HCT116 (cell line): Measurements from ENCODE around the gene IFT122. TPM values are rescaled to one million over a fixed set of nuclear protein-coding genes. Genes with fewer than 3 reads are reported as not detected.

Experiments
- ATAC-seq: fragments of 200-7000 bp; cut with Tn5 transposase; 2 replicates; pipeline ENCODE4 v1.9.1; 2020; ENCODE audit warnings: mild to moderate bottlenecking, moderate library complexity
- BruUV-seq: library from RNA; stranded (reverse); fragments of 400-500 nt; replicated peaks from 2 replicates; lab custom pipeline; 2021; lab: Mats Ljungman, UMichigan
- CTCF ChIA-PET: fragments of 300-600 bp; sonication (Branson Sonifier 250); formaldehyde crosslinking; loops from one replicate; lab custom pipeline; 2021; ENCODE audit warnings: antibody characterized with exemption; lab: Charles Lee
- POLR2A ChIA-PET: fragments of 300-600, 350-600 bp; sonication (Branson Sonifier 250); formaldehyde crosslinking; loops from one replicate; lab custom pipeline; 2021; ENCODE audit warnings: antibody characterized with exemption; lab: Charles Lee
- RAD21 ChIA-PET, 2 experiments: fragments of 300-600 bp; sonication (Branson Sonifier 250); formaldehyde crosslinking; loops; one replicate each; lab custom pipeline; 2023; ENCODE audit warnings: low total read pairs in 2 of 2; ENCODE audit not compliant: uncharacterized antibody in 2 of 2, unreplicated experiment in 2 of 2, low non-redundant PET in 1 of 2; lab: Charles Lee
- DNase-seq: peaks from one replicate; pipeline ENCODE4 v3.0.0-alpha.2; 2010; ENCODE audit warnings: low read depth, low spot score
- H2AFZ ChIP-seq: fragments of 200-600 bp; shearing (Covaris generic), sonication (generic); 2 replicates; pipeline ENCODE4 v1.6.1; 2017; ENCODE audit warnings: low read depth, mixed run types, mixed read lengths, antibody characterized with exemption, low read length; ENCODE audit not compliant: poor library complexity, severe bottlenecking
- H3K27ac ChIP-seq: 2 replicates; pipeline ENCODE4 v1.5.1; 2012; ENCODE audit warnings: low read depth, low read length
- H3K27me3 ChIP-seq: fragments of 200-600 bp; sonication (generic); 2 replicates; pipeline ENCODE4 v1.6.1; 2016; ENCODE audit warnings: mixed run types, low read length, mixed read lengths; ENCODE audit not compliant: insufficient read depth
- H3K36me3 ChIP-seq, 2 experiments: fragments of 200-500 bp in 1 of 2; fragments of 200-600 bp in 1 of 2; sonication (Bioruptor generic) in 1 of 2; sonication (generic) in 1 of 2; 2 replicates each; pipeline versions ENCODE4 v1.5.1 to v1.6.1; 2014 to 2016; ENCODE audit warnings: low read length in 2 of 2, inconsistent platforms in 1 of 2, mixed read lengths in 1 of 2, mixed run types in 1 of 2; ENCODE audit not compliant: insufficient read depth in 2 of 2, control insufficient read depth in 1 of 2
- H3K4me1 ChIP-seq, 2 experiments: fragments of 200-600 bp in 1 of 2; sonication (generic) in 1 of 2; 2 replicates each; pipeline versions ENCODE4 v1.5.1 to v1.6.1; 2012 to 2017; ENCODE audit warnings: low read length in 2 of 2, inconsistent platforms in 1 of 2, mild to moderate bottlenecking in 1 of 2, mixed read lengths in 1 of 2, mixed run types in 1 of 2, moderate library complexity in 1 of 2; ENCODE audit not compliant: insufficient read depth in 2 of 2, control insufficient read depth in 1 of 2
- H3K4me2 ChIP-seq: fragments of 200-600 bp; sonication (generic); 2 replicates; pipeline ENCODE4 v1.6.1; 2017; ENCODE audit warnings: mixed run types, low read length, mixed read lengths
- H3K4me3 ChIP-seq, 2 experiments: fragments of 200-600 bp in 1 of 2; sonication (generic) in 1 of 2; replicated peaks in 1 of 2; 2 replicates each; pipeline ENCODE4 v1.5.1; 2011 to 2016; ENCODE audit warnings: low read length in 2 of 2, control low read depth in 1 of 2, low read depth in 1 of 2, mild to moderate bottlenecking in 1 of 2, mixed read lengths in 1 of 2, mixed run types in 1 of 2
- H3K79me2 ChIP-seq: fragments of 200-600 bp; sonication (generic); 2 replicates; pipeline ENCODE4 v1.6.1; 2017; ENCODE audit warnings: mild to moderate bottlenecking, mixed run types, low read length, moderate library complexity, mixed read lengths; ENCODE audit not compliant: insufficient read depth
- H3K9ac ChIP-seq: fragments of 200-600 bp; sonication (generic); 2 replicates; pipeline ENCODE4 v1.6.1; 2016; ENCODE audit warnings: low read length, mixed read lengths
- H3K9me2 ChIP-seq: fragments of 200-600 bp; sonication (generic), shearing (Covaris generic); 2 replicates; pipeline ENCODE4 v1.6.1; 2017; ENCODE audit warnings: mixed run types, mild to moderate bottlenecking, moderate library complexity; ENCODE audit not compliant: insufficient read depth
- H3K9me3 ChIP-seq, 2 experiments: fragments of 200-500 bp in 1 of 2; fragments of 200-600 bp in 1 of 2; sonication (Bioruptor generic) in 1 of 2; sonication (generic) in 1 of 2; 2 replicates each; pipeline ENCODE4 v1.6.1; 2014 to 2017; ENCODE audit warnings: low read length in 2 of 2, mixed read lengths in 2 of 2, inconsistent platforms in 1 of 2, low read depth in 1 of 2, mild to moderate bottlenecking in 1 of 2, mixed run types in 1 of 2, moderate library complexity in 1 of 2; ENCODE audit not compliant: control insufficient read depth in 1 of 2, insufficient read depth in 1 of 2
- H4K20me1 ChIP-seq: fragments of 200-600 bp; sonication (generic), shearing (Covaris generic); 2 replicates; pipeline ENCODE4 v1.6.1; 2017; ENCODE audit warnings: mixed run types, mild to moderate bottlenecking, moderate library complexity; ENCODE audit not compliant: insufficient read depth
- CBX3 ChIP-seq: IDR thresholded peaks from 2 replicates; pipeline ENCODE4 v1.6.1; 2012; ENCODE audit warnings: low read depth
- CEBPB ChIP-seq: IDR thresholded peaks from 2 replicates; pipeline ENCODE4 v1.6.1; 2012; ENCODE audit warnings: low read depth
- EGR1 ChIP-seq: IDR thresholded peaks from 2 replicates; pipeline ENCODE4 v1.6.1; 2012; ENCODE audit warnings: low read depth
- EZH2 ChIP-seq: fragments of 200-600 bp; sonication (generic); IDR thresholded peaks from 2 replicates; pipeline ENCODE4 v1.6.1; 2017; ENCODE audit warnings: antibody characterized with exemption, mixed run types
- FOSL1 ChIP-seq: IDR thresholded peaks from 2 replicates; pipeline ENCODE4 v1.6.1; 2012; ENCODE audit warnings: low read depth
- POLR2A ChIP-seq: IDR thresholded peaks from 2 replicates; pipeline ENCODE4 v1.7.0; 2011; ENCODE audit warnings: borderline replicate concordance; ENCODE audit not compliant: insufficient read depth, insufficient read length; ENCODE audit errors: extremely low read depth
- POLR2AphosphoS5 ChIP-seq: IDR thresholded peaks from 2 replicates; pipeline ENCODE4 v1.6.1; 2011; ENCODE audit warnings: mild to moderate bottlenecking, low read depth, low read length, moderate library complexity
- RAD21 ChIP-seq: IDR thresholded peaks from 2 replicates; pipeline ENCODE4 v1.6.1; 2012; ENCODE audit warnings: low read depth, mild to moderate bottlenecking
- SIN3A ChIP-seq: IDR thresholded peaks from 2 replicates; pipeline ENCODE4 v1.6.1; 2012; ENCODE audit warnings: low read depth
- SRF ChIP-seq: IDR thresholded peaks from 2 replicates; pipeline ENCODE4 v1.6.1; 2012; ENCODE audit warnings: low read depth
- TCF7L2 ChIP-seq: IDR thresholded peaks from 2 replicates; pipeline ENCODE4 v1.7.0; 2011; ENCODE audit warnings: borderline replicate concordance, inconsistent platforms; ENCODE audit not compliant: insufficient read depth, insufficient read length; ENCODE audit errors: extremely low read depth
- YY1 ChIP-seq: IDR thresholded peaks from 2 replicates; pipeline ENCODE4 v1.6.1; 2011; ENCODE audit warnings: low read length, low read depth, moderate library complexity, mild to moderate bottlenecking; ENCODE audit not compliant: insufficient replicate concordance; ENCODE audit errors: extremely low read depth
- ZFX ChIP-seq: fragments of 450-650 bp; IDR thresholded peaks from 2 replicates; pipeline ENCODE4 v1.6.1; 2017
- intact Hi-C: fragments of 100-400 bp; cut with micrococcal nuclease; formaldehyde crosslinking; loops from 2 replicates; pipeline ENCODE4 v1.10.0; 2022
- total RNA-seq: library from RNA; stranded (reverse); gene quantifications from one replicate; pipeline ENCODE4 v1.2.1, GENCODE V29; 2021; ENCODE audit not compliant: unreplicated experiment
- TF ChIP-seq, protein P1 (sequence below), 3 experiments: fragments of 200-600 bp in 1 of 3; sonication (generic) in 1 of 3; IDR thresholded peaks in 2 of 3; conservative IDR thresholded peaks in 1 of 3; 2 replicates each; pipeline ENCODE4 v1.5.1; 2012 to 2017; ENCODE audit warnings: low read depth in 2 of 3, low read length in 2 of 3, antibody characterized with exemption in 1 of 3, borderline replicate concordance in 1 of 3, control low read depth in 1 of 3, mild to moderate bottlenecking in 1 of 3, mixed read lengths in 1 of 3, mixed run types in 1 of 3, moderate library complexity in 1 of 3; ENCODE audit not compliant: insufficient read depth in 1 of 3
- TF ChIP-seq, protein P2 (sequence below): IDR thresholded peaks from 2 replicates; pipeline ENCODE4 v1.6.1; 2012
- TF ChIP-seq, protein P3 (sequence below): IDR thresholded peaks from 2 replicates; pipeline ENCODE4 v1.6.1; 2011; ENCODE audit warnings: mild to moderate bottlenecking, low read length, moderate library complexity; ENCODE audit not compliant: insufficient replicate concordance; ENCODE audit errors: extremely low read depth
- TF ChIP-seq, protein P4 (sequence below): IDR thresholded peaks from 2 replicates; pipeline ENCODE4 v1.6.1; 2012
- TF ChIP-seq, protein P5 (sequence below): IDR thresholded peaks from 2 replicates; pipeline ENCODE4 v1.6.1; 2012; ENCODE audit warnings: low read depth

IFT122 gene
- total RNA-seq, 1 experiment from 2014 or later = 21.4 TPM

DNA sequence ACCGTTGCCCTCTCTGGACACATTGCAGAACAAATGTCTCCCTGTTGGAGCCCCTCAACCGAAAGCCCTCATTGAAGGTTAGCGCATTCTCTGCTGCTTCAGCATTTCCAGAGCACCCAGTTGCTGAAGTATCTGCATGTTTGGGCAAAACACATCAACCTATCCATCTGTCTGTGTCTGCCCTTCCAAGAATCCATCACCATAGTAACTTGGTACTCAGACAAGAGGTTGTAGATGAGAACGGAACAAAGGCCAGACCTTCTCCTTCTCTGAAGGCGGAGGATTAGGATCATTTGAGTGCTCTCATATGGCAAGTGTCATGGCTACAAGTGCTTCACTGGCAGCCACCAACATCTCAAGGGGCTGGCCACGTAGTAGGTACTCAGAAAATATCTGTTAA is 65.3 kb downstream of the IFT122 start:
- no TSS peak for BruUV-seq
- no peak overlapping the region for H3K4me2 ChIP-seq

More for the DNA sequence above, 65.3 kb downstream of the IFT122 start:
- Histone ChIP-seq H3K4me1 (no peaks in the 10 kb centered on the region), H3K27me3 (no peaks in the 10 kb centered on the region), H3K4me3 (no peak overlapping the region), H3K9me3 (no peaks in the 10 kb centered on the region), H3K9ac (no peak overlapping the region), H4K20me1 (no peaks in the 10 kb centered on the region), H3K27ac (no peak overlapping the region), H3K36me3 (no peaks in the 10 kb centered on the region), H2AFZ (no peak overlapping the region), H3K9me2 (no peaks in the 10 kb centered on the region), H3K79me2 (no peaks in the 10 kb centered on the region)
- intact Hi-C loops = no loop called here
- ChIA-PET CTCF (no interaction called here), POLR2A (no interaction called here), RAD21 (no interaction called here)
- TF ChIP-seq FOSL1 (no peak), POLR2A (no peak), CEBPB (no peak), EGR1 (no peak), POLR2AphosphoS5 (no peak), EZH2 (no peak), SIN3A (no peak), TCF7L2 (no peak), SRF (no peak), RAD21 (no peak), CBX3 (no peak), ZFX (no peak), YY1 (no peak)
- TF ChIP-seq, protein P1, sequence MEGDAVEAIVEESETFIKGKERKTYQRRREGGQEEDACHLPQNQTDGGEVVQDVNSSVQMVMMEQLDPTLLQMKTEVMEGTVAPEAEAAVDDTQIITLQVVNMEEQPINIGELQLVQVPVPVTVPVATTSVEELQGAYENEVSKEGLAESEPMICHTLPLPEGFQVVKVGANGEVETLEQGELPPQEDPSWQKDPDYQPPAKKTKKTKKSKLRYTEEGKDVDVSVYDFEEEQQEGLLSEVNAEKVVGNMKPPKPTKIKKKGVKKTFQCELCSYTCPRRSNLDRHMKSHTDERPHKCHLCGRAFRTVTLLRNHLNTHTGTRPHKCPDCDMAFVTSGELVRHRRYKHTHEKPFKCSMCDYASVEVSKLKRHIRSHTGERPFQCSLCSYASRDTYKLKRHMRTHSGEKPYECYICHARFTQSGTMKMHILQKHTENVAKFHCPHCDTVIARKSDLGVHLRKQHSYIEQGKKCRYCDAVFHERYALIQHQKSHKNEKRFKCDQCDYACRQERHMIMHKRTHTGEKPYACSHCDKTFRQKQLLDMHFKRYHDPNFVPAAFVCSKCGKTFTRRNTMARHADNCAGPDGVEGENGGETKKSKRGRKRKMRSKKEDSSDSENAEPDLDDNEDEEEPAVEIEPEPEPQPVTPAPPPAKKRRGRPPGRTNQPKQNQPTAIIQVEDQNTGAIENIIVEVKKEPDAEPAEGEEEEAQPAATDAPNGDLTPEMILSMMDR (IDR thresholded peaks at IDR 0.05 in 2 of 3, conservative IDR thresholded peaks at IDR 0.05 in 1 of 3; ENCODE audit: borderline replicate concordance in 1 of 3, insufficient read depth in 1 of 3, low read depth in 2 of 3, low read length in 2 of 3) = no peak
- TF ChIP-seq, protein P2, sequence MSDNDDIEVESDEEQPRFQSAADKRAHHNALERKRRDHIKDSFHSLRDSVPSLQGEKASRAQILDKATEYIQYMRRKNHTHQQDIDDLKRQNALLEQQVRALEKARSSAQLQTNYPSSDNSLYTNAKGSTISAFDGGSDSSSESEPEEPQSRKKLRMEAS = no peak
- TF ChIP-seq, protein P3, sequence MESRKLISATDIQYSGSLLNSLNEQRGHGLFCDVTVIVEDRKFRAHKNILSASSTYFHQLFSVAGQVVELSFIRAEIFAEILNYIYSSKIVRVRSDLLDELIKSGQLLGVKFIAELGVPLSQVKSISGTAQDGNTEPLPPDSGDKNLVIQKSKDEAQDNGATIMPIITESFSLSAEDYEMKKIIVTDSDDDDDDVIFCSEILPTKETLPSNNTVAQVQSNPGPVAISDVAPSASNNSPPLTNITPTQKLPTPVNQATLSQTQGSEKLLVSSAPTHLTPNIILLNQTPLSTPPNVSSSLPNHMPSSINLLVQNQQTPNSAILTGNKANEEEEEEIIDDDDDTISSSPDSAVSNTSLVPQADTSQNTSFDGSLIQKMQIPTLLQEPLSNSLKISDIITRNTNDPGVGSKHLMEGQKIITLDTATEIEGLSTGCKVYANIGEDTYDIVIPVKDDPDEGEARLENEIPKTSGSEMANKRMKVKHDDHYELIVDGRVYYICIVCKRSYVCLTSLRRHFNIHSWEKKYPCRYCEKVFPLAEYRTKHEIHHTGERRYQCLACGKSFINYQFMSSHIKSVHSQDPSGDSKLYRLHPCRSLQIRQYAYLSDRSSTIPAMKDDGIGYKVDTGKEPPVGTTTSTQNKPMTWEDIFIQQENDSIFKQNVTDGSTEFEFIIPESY = no peak
- TF ChIP-seq, protein P4, sequence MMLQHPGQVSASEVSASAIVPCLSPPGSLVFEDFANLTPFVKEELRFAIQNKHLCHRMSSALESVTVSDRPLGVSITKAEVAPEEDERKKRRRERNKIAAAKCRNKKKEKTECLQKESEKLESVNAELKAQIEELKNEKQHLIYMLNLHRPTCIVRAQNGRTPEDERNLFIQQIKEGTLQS = no peak
- TF ChIP-seq, protein P5, sequence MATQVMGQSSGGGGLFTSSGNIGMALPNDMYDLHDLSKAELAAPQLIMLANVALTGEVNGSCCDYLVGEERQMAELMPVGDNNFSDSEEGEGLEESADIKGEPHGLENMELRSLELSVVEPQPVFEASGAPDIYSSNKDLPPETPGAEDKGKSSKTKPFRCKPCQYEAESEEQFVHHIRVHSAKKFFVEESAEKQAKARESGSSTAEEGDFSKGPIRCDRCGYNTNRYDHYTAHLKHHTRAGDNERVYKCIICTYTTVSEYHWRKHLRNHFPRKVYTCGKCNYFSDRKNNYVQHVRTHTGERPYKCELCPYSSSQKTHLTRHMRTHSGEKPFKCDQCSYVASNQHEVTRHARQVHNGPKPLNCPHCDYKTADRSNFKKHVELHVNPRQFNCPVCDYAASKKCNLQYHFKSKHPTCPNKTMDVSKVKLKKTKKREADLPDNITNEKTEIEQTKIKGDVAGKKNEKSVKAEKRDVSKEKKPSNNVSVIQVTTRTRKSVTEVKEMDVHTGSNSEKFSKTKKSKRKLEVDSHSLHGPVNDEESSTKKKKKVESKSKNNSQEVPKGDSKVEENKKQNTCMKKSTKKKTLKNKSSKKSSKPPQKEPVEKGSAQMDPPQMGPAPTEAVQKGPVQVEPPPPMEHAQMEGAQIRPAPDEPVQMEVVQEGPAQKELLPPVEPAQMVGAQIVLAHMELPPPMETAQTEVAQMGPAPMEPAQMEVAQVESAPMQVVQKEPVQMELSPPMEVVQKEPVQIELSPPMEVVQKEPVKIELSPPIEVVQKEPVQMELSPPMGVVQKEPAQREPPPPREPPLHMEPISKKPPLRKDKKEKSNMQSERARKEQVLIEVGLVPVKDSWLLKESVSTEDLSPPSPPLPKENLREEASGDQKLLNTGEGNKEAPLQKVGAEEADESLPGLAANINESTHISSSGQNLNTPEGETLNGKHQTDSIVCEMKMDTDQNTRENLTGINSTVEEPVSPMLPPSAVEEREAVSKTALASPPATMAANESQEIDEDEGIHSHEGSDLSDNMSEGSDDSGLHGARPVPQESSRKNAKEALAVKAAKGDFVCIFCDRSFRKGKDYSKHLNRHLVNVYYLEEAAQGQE = no peak
- ATAC-seq (no peak), DNase-seq (no peak)
